Measurements from ENCODE around the gene HIRA. TPM values are rescaled to one million over a fixed set of nuclear protein-coding genes. Genes with fewer than 3 reads are reported as not detected.
A peak's percentile ranks its signal among the peaks of the same experiment; 100 is the strongest.

The HIRA gene
- polyA plus RNA-seq, 3 donors: 1.8 to 20.7 (median 2.6) TPM

DNA sequence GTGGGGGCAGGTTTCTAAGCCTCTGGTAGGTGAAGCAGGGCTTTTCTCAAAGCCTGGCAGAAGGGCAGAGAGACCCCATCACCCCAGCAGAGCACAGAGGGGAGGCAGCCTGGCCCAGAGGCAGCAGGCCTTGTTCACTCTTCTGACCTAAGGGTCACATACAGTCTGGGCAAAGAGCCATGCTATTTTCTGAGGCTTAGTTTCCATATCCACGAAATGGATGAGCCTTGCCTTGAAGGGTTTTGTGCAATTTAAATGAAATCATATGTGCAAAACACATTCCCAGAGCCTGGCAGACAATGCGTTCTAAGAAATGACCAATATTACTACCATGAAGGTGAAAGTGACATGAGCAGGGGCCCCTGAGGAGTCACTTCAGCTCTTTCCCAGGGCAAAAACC, 44.5 kb downstream of the HIRA start:
- no peaks in the 10 kb centered on the region for H3K9me3 Mint-ChIP-seq
- Histone ChIP-seq H3K36me3 (replicated peaks in 1 of 2; ENCODE audit: control insufficient read depth in 1 of 2, insufficient read depth in 2 of 2, low read length in 2 of 2) (peaks cover 94 to 99% of the 10 kb centered on the region in 2 donors), H4K20me1 (ENCODE audit: insufficient read depth, low read length) (peaks cover 3% of the 10 kb centered on the region), H3K9ac (ENCODE audit: insufficient read depth, low read length, poor library complexity, severe bottlenecking) (no peak overlapping the region), H2AFZ (ENCODE audit: insufficient read depth, low read depth, low read length, poor library complexity, severe bottlenecking) (no peak overlapping the region), H3K27ac (ENCODE audit: low read depth in 1 of 2, low read length in 2 of 2) (no peak overlapping the region), H3K79me2 (ENCODE audit: insufficient read depth, low read length) (no peaks in the 10 kb centered on the region), H3K4me2 (replicated peaks; ENCODE audit: extremely low read depth, low read length, poor library complexity, severe bottlenecking) (no peak overlapping the region), H3K4me1 (ENCODE audit: control insufficient read depth in 1 of 2, insufficient read depth in 2 of 2, low read length in 2 of 2) (no peaks in the 10 kb centered on the region), H3K27me3 (ENCODE audit: control insufficient read depth in 2 of 2, insufficient read depth in 2 of 2, low read length in 2 of 2) (no peaks in the 10 kb centered on the region), H3K9me3 (replicated peaks in 1 of 2; ENCODE audit: control insufficient read depth in 1 of 2, insufficient read depth in 1 of 2, low read length in 2 of 2) (no peaks in the 10 kb centered on the region), H3K4me3 (replicated peaks in 1 of 3; ENCODE audit: low read depth in 2 of 3, low read length in 3 of 3) (no peak overlapping the region)
- H3K27me3 Mint-ChIP-seq (ENCODE audit: low read depth in 3 of 3): no peaks in the 10 kb centered on the region
- peaks cover 83 to 95% of the 10 kb centered on the region in 2 donors for H3K36me3 Mint-ChIP-seq
- intact Hi-C loops (cut with micrococcal nuclease): no loop called here
- TF ChIP-seq CTCF (IDR thresholded peaks at IDR 0.05): no peak
- H3K4me1 Mint-ChIP-seq: no peaks in the 10 kb centered on the region
- H3K27ac Mint-ChIP-seq: no peak overlapping the region
- no CpG with 5 or more reads among the region's 2 CpGs for WGBS (ENCODE audit: insufficient coverage)
- H3K4me3 Mint-ChIP-seq: no peak overlapping the region
- DNase-seq: no peak

DNA sequence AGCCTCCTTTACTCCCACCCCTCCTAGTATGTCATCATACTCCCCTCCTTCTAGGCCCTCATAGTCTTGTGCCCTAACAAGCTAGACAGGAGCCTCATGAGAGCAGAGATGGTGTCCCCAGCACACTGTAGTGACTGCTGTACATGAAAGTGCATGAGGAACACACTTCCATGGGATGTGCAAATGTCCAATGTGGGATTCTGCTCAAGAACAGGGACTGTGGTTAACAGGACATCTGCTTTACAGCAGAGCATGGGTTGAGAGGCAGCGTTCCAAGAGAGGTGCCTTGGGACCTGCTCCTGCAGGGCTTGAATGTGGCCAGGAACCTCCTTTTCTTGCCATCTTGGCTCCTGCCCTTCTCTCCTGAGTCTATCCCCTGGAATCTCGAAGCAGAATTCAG, 45.3 kb downstream of the HIRA start:
- Histone ChIP-seq H3K79me2 (ENCODE audit: insufficient read depth, low read length) (no peaks in the 10 kb centered on the region), H3K36me3 (replicated peaks in 1 of 2; ENCODE audit: control insufficient read depth in 1 of 2, insufficient read depth in 2 of 2, low read length in 2 of 2) (peaks cover 94 to 100% of the 10 kb centered on the region in 2 donors), H3K9ac (ENCODE audit: insufficient read depth, low read length, poor library complexity, severe bottlenecking) (no peak overlapping the region), H3K4me2 (replicated peaks; ENCODE audit: extremely low read depth, low read length, poor library complexity, severe bottlenecking) (no peak overlapping the region), H3K9me3 (replicated peaks in 1 of 2; ENCODE audit: control insufficient read depth in 1 of 2, insufficient read depth in 1 of 2, low read length in 2 of 2) (no peaks in the 10 kb centered on the region), H2AFZ (ENCODE audit: insufficient read depth, low read depth, low read length, poor library complexity, severe bottlenecking) (no peak overlapping the region), H3K27me3 (ENCODE audit: control insufficient read depth in 2 of 2, insufficient read depth in 2 of 2, low read length in 2 of 2) (no peaks in the 10 kb centered on the region), H3K4me3 (replicated peaks in 1 of 3; ENCODE audit: low read depth in 2 of 3, low read length in 3 of 3) (no peak overlapping the region), H3K4me1 (ENCODE audit: control insufficient read depth in 1 of 2, insufficient read depth in 2 of 2, low read length in 2 of 2) (no peaks in the 10 kb centered on the region), H3K27ac (ENCODE audit: low read depth in 1 of 2, low read length in 2 of 2) (no peak overlapping the region), H4K20me1 (ENCODE audit: insufficient read depth, low read length) (peaks cover 3% of the 10 kb centered on the region)
- no peak for DNase-seq
- Mint-ChIP-seq H3K4me1 (no peaks in the 10 kb centered on the region), H3K27ac (peak overlapping the region in 2 of 7 donors; percentile 49 to 65), H3K36me3 (peaks cover 87 to 95% of the 10 kb centered on the region in 2 donors), H3K27me3 (ENCODE audit: low read depth in 3 of 3) (no peaks in the 10 kb centered on the region), H3K9me3 (no peaks in the 10 kb centered on the region), H3K4me3 (no peak overlapping the region)
- TF ChIP-seq CTCF (IDR thresholded peaks at IDR 0.05): no peak
- WGBS (ENCODE audit: insufficient coverage): 100% methylated on average over 1 of the region's 2 CpGs
- intact Hi-C loops (cut with micrococcal nuclease): no loop called here
